HG03521 (cell line): Measurements from ENCODE around the gene RGS19.
"Not testable (repeated sequence)": the region's sequence is repeated elsewhere in the genome, so short reads cannot be mapped to it uniquely, and the experiment has no call there.

Source experiments
- ATAC-seq: cut with Tn5 transposase; IDR thresholded peaks from one replicate; pipeline ENCODE4 v1.9.1; 2021; ENCODE audit warnings: mild to moderate bottlenecking, moderate library complexity; ENCODE audit not compliant: unreplicated experiment

RGS19 gene

GRCh38 chr20:64095927-64096326 lies 16.6 kb upstream of the RGS19 start:
- ATAC-seq: no peak

GRCh38 chr20:64095455-64095854 lies 16.1 kb upstream of the RGS19 start:
- no peak for ATAC-seq

- ATAC-seq: no peak
These were observed 13.7 kb upstream of the RGS19 start for GRCh38 chr20:64093013-64093503.

- ATAC-seq: no peak
These were observed 13.1 kb upstream of the RGS19 start for GRCh38 chr20:64092258-64093012.

GRCh38 chr20:64091770-64092169 lies 12.5 kb upstream of the RGS19 start:
- ATAC-seq: no peak

GRCh38 chr20:64091340-64091739 lies 12.0 kb upstream of the RGS19 start:
- ATAC-seq: no peak

GRCh38 chr20:64090165-64090564 lies 10.8 kb upstream of the RGS19 start:
- ATAC-seq: no peak

- ATAC-seq: not testable (repeated sequence)
These were observed 9.3 kb upstream of the RGS19 start for GRCh38 chr20:64088586-64088985.

GRCh38 chr20:64087226-64087825 lies 8.0 kb upstream of the RGS19 start:
- ATAC-seq: not testable (repeated sequence)

GRCh38 chr20:64086801-64087200 lies 7.5 kb upstream of the RGS19 start:
- ATAC-seq: no peak

GRCh38 chr20:64084685-64085152 lies 5.4 kb upstream of the RGS19 start:
- ATAC-seq: no peak

- ATAC-seq: no peak
These were observed 4.7 kb upstream of the RGS19 start, which contains the start of gene LKAAEAR1 for GRCh38 chr20:64083804-64084684. Gene LKAAEAR1 (minus strand): TSS chr20:64084398. CDS start chr20:64084219, 179 bp downstream.

GRCh38 chr20:64083378-64083803 lies 4.1 kb upstream of the RGS19 start:
- no peak for ATAC-seq

- no peak for ATAC-seq
These were observed 3.6 kb upstream of the RGS19 start for GRCh38 chr20:64082820-64083377.

- ATAC-seq: no peak
These were observed 2.9 kb upstream of the RGS19 start for GRCh38 chr20:64082126-64082731.

GRCh38 chr20:64081624-64081964 lies 2.3 kb upstream of the RGS19 start:
- no peak for ATAC-seq

- no peak for ATAC-seq
These were observed 1.7 kb upstream of the RGS19 start for GRCh38 chr20:64080813-64081623.

GRCh38 chr20:64080013-64080812 lies 895 bp upstream of the RGS19 start, which contains the start of gene OPRL1:
Gene OPRL1 (plus strand): TSS chr20:64080082. CDS start chr20:64092721, 12,639 bp downstream.
- no peak for ATAC-seq

- no peak for ATAC-seq
These were observed 415 bp downstream of the RGS19 start for GRCh38 chr20:64078934-64079272.
